ENCODE measurements around the gene KAZN.
"Not testable (repeated sequence)": the region's sequence is repeated elsewhere in the genome, so short reads cannot be mapped to it uniquely, and the experiment has no call there.

The KAZN gene

GRCh38 chr1:15124362-15125100 lies 526.0 kb downstream of the KAZN start:
- DNase-seq: no peak

- no peak for DNase-seq
These were observed 526.7 kb downstream of the KAZN start for GRCh38 chr1:15125101-15125745.

GRCh38 chr1:15128077-15128476 lies 529.6 kb downstream of the KAZN start:
- DNase-seq: no peak

- DNase-seq: no peak
These were observed 530.2 kb downstream of the KAZN start for GRCh38 chr1:15128520-15129313.

- no peak for DNase-seq
These were observed 531.5 kb downstream of the KAZN start for GRCh38 chr1:15129944-15130343.

- DNase-seq: no peak
These were observed 532.1 kb downstream of the KAZN start for GRCh38 chr1:15130607-15131006.

GRCh38 chr1:15132965-15133364 lies 534.5 kb downstream of the KAZN start:
- DNase-seq: no peak

GRCh38 chr1:15134285-15134684 lies 535.8 kb downstream of the KAZN start:
- no peak for DNase-seq

GRCh38 chr1:15135604-15136003 lies 537.1 kb downstream of the KAZN start:
- not testable (repeated sequence) for DNase-seq

- no peak for DNase-seq
These were observed 539.3 kb downstream of the KAZN start for GRCh38 chr1:15137809-15138208.

- DNase-seq: no peak
These were observed 541.3 kb downstream of the KAZN start for GRCh38 chr1:15139654-15140350.

- no peak for DNase-seq
These were observed 543.6 kb downstream of the KAZN start for GRCh38 chr1:15141935-15142539.

GRCh38 chr1:15145327-15145726 lies 546.8 kb downstream of the KAZN start:
- DNase-seq: no peak

GRCh38 chr1:15146142-15146680 lies 547.7 kb downstream of the KAZN start:
- no peak for DNase-seq

GRCh38 chr1:15146971-15147376 lies 548.5 kb downstream of the KAZN start:
- DNase-seq: no peak

- DNase-seq: no peak
These were observed 549.5 kb downstream of the KAZN start for GRCh38 chr1:15148004-15148403.

GRCh38 chr1:15148475-15148874 lies 550.0 kb downstream of the KAZN start:
- no peak for DNase-seq

- no peak for DNase-seq
These were observed 550.5 kb downstream of the KAZN start for GRCh38 chr1:15148941-15149340.

GRCh38 chr1:15150376-15150775 lies 551.9 kb downstream of the KAZN start:
- DNase-seq: no peak

- DNase-seq: no peak
These were observed 552.9 kb downstream of the KAZN start for GRCh38 chr1:15151377-15151806.

GRCh38 chr1:15151871-15152270 lies 553.4 kb downstream of the KAZN start:
- no peak for DNase-seq
